NCI-H2081 treated with DMSO at 0.1 percent for 48 hours (cell line): ENCODE results near the gene NLRP9.

Experiments
- DNase-seq: peaks from one replicate; lab custom pipeline; 2025; lab: John Stamatoyannopoulos, UW

Gene NLRP9

DNA sequence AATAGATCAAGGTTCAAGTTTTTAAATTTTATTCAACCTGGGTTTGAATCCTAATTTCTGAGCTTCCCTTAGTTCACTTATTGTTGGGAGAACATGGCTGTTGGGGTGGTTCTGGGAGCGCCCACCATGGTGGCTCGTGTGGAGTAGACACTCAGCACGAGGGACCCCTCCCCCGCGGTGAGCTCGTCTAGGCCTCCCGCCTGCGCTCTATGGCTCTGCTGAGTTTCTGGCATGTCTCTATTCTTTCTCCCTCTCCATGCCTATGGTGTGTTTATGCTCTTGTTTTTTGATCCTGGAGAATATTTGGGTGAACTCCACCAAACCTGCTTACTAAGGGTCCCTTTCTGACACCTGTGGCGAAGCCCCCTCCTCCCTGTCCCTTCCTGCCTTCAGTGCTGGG lies 64.7 kb downstream of the NLRP9 start:
- no peak for DNase-seq

DNA sequence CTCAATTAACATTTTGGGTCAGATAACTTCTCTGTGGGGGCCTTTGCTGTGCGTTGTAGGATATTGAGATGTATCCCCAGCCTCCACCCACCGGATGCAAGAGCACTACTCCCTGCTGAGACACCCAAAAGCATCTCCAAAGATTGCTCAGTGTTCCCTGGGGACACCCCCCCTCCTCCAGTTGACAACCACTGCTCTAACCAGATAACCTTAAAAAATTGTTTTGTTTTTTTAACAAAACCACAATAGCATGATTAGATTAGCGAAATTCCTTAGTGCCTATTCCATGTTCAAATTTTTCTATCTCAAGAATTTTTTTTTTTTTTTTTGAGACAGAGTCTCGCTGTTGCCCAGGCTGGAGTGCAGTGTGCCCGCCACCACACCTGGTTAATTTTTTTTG lies 65.8 kb downstream of the NLRP9 start:
- DNase-seq, result no peak

DNA sequence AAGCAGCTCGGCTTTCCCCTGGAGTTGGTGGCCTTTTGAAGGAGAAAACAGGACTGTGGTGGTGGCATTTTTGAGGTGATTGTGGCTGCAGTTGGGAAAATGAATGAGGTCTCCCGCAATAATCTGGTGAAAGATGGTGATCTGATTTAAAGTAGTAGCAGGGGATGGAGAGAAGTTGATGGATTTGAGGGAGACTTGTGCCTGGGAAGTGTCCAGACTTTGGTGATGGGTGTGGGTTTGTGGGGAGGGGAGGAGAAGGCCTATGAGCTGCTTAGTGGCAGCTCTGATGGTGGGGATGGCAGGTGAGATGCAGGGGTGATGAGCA lies 67.2 kb downstream of the NLRP9 start:
- DNase-seq, result no peak

DNA sequence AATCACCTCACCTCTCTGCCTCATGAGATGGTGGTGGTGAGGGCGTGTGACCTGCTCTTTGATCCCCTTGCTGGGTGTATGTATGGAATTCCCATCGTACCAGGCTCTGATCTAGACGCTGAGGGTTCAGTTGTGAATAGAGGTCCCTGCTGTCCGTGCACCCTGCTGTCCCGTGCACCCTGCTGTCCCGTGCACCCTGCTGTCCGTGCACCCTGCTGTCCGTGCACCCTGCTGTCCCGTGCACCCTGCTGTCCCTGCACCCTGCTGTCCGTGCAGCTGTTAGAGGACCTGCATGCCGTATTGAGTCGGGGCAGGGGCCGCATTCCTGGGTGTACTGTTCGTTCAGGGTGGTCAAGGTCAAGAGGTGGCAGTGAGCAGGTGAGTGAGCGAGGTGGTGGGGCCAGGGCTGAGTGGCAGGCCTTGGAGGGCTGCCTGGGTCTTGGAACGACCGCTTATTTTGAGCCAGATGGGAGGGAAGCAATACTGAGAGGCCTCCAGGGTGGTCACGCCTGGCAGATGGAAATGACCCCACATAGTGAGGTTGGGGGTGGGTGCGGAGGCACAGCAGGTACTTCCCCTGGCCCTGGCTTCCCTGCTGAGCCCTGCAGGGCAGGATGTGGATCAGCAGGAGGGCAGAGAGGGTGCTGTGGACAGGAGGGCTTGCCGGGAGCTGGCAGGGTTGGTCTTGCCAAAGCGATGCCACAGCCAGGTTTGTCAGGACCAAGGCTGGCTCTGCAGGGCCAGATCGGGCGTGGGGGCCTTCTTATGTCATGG lies 67.7 kb downstream of the NLRP9 start:
- DNase-seq, result no peak

DNA sequence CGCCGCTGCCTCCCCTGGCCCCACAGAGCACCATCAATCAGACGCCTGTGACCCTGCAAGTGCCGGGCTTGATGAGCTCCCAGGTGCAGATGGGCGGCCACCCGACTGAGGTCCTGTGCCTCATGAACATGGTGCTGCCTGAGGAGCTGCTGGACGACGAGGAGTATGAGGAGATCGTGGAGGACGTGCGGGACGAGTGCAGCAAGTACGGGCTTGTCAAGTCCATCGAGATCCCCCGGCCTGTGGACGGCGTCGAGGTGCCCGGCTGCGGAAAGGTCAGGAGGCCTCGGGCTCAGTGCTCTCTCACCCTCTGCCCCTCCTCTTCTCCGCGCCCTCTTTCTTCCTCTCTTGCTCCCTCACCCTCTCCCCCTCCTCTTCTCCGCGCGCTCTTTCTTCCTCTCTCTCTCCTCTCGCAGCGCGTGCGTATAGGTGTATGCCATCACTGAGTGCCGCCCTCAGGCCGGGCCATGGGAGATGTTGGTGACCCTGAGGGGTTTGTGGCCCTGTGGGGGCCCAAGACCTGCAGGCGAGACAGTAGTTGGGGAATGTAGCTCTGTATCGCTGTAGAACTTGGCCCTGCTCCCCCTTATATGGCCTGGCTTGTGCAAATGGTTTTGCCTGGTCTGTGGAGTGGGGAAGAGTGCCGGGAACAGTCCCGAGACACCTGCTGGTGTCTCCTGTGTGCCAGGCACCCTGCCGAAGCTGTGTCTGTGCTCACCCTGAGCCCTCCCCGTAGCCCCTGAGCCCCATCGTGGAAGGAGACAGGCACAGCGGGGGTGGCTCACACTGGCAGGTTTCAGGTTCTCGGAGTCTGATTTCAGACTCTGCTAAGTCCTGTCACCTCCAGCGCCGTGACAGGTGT lies 68.6 kb downstream of the NLRP9 start:
- DNase-seq, result no peak

DNA sequence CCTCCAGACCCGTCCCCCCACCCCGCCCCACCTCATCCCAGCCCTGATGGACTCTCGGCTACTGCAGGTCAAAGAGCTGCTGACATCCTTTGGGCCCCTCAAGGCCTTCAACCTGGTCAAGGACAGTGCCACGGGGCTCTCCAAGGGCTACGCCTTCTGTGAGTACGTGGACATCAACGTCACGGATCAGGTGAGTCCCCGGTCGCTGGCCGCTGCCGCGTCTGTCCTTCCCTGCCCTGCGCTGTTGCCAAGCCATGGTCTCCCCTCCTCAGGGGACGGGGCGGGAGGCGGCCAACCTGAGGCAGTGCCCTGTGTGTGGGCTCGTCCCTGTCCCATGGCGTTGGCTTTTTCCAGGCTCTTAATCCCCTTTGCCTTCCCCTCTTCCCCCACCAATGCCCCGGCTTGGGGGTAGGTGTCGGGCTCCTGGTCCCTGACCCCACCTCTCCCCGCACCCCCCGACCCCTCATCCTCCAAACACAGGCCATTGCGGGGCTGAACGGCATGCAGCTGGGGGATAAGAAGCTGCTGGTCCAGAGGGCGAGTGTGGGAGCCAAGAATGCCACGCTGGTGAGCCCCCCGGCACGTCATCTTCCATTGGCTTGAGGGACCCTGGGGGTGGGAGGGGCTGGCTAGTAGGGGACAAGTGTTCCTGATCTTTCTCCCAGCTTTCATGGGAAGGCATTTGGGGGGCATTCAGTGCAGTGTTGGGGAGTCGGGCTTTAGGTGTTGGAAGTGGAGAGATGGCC lies 69.4 kb downstream of the NLRP9 start:
- DNase-seq, result no peak

DNA sequence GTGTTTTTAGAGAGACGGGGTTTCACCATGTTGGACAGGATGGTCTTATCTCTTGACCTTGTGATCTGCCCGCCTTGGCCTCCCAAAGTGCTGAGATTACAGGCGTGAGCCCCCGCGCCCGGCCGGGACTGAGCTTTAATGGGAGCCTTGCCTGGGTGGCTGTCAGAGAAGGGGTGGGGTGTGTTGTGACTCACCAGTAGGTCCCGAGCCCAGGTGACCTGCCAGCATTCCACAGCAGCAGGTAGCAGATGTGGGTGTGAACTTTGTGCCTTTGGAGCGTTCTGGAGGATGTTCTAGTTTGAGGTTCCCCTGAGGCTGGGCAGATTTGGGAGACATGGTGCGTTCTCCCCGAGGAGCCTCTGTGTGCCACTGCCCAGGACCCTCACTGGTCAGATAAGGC lies 70.2 kb downstream of the NLRP9 start:
- DNase-seq, result no peak

DNA sequence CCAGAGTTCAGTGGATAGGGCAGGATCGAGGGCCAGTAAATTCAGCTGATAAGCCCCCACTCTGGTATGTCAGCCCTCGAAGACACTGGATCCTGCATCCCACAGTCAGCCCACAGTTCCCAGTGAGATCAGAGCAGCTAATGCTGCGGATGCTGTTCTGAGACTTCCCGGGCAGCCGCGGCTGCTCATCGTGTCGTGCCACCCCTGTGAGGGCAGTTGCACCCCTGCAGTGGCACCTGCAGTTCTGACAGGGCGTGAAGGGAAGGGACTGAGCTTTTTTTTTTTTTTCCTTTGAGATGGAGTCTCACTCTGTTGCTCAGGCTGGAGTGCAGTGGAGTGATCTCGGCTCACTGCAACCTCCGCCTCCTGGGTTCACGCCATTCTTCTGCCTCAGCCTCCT lies 70.7 kb downstream of the NLRP9 start:
- DNase-seq, result no peak

DNA sequence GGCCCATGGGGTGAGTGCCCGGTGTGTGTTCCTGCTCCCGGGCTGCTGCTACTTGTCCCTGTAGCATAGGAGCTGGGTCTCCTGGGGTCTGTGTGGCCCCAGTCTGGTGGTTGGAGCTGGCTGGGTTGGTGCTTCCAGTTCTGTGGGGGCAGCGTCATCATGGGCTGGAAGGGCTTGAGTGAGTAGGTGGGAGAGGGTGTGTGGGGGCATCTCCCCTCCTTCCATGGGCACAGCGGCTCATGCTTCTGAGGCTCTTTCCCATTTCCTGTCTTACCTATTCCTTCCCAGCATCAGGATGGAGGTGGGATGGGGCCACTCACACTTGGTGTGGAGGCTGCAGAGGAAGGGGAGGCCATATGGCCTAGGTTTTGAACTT lies 71.2 kb downstream of the NLRP9 start:
- DNase-seq, result no peak

DNA sequence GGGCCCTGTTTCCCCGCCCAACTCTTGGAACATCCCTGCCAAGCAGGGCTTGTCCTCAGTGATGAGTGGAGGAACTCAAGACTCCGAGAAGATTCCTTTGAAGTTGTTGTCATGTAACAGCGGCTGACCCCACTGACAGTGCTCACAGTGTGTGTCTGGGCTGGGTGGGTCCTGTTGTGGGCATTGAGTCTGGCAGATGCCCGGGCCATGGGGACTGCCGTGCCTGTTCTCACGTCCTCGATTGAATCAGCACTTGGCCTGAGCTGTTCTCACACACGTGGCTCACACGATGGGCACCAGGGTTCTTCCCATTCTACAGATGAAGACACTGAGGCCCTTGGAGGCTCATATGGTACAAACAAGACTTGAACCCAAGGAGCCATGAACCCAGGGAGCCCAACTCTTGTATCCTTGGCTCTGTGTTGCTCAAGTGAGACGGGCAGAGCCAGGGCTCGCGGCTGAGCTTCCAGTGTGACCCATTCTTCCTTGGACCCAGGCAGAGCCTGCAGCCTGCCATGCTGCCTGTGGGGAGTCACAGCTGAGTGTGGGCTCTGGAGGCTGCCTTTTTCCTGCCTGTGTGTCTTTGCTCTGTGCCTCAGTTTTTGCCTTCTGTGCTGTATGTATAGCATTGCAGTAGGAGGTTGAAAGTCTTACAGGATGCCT lies 71.7 kb downstream of the NLRP9 start:
- DNase-seq, result no peak

DNA sequence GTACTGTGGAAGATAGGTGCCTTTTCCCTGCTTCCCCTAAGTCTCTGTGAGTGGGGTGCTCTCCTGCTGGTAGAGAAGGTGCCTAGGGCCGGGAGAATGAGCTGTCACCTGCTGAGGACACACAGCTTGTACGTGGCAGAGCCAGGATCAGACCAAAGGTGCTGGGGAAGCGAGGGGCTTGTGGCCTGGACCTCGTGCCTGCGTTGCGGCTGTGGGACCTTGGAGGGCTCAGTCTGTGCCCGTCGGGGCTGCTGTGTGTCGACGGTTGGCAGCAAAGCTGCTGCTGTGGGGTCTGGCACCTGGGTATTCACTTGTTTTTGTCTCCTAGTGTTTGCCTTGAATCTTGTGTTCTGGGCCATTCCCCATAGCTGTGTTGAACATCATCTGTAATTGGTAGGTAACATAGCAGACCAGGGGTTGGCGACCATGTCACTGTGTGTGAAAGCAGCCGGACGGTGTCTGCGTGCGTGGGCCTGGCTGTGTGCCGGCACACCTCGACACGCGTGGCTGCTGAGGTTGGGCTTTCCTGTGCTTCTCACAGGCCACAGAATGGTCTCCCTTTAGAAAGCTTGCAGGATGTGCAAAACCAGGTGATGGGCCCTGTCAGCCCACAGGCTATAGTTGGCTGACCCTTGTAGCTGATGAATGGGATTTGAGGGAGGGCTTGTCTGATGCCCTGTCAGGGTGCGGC lies 74.2 kb downstream of the NLRP9 start:
- DNase-seq, result no peak

DNA sequence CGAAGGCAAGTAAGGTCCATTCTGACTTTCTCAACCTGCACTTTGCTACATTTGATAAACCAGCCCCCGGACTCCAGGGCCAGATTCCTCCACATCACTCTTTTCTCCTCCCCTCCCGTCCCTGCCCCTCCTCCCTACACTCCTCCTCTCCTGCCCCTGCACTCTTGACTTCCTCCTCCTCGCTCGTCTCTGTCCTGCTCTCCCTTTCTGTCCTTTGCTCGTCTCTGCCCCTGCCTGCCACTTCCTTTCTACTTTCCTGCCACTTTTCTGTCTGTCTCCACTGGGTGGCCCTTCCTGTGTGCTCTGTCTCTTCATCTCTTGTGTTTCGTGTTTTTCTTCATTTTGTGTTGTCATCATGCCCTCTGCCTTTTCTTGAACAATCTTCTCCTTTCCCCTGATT lies 76.4 kb downstream of the NLRP9 start:
- DNase-seq, result no peak

DNA sequence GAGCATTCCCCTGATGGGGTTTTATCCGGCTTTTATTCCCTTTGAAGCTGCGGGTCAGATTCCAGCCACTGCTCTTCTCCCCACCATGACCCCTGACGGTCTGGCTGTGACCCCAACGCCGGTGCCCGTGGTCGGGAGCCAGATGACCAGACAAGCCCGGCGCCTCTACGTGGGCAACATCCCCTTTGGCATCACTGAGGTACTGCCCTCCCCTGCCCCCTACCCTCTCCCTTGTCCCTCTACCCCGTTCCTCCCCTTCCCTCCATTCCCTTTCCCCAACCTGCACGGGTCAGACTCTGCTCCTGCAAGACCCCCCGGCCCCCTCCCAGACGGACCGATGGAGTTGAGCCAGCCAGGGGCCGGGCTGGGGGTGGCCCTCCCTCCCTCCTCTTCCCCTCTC lies 77.2 kb downstream of the NLRP9 start:
- no peak for DNase-seq

DNA sequence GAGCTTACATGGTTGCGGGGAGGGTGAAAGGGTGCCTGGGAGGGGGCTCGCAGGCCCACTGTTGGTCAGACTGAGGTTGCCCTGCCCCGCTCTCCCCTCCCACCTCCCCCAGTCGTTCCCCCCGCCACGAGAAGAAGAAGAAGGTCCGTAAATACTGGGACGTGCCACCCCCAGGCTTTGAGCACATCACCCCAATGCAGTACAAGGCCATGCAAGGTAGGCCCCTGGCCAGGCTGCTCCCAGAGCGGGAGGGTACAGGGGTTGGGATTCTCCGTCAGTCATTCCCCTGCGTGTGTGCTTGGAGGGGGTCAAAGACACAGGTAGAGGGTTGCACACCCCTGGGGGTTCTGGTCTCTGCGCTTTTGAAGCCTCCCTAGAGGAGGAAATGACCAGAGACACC lies 77.8 kb downstream of the NLRP9 start:
- DNase-seq, result no peak

DNA sequence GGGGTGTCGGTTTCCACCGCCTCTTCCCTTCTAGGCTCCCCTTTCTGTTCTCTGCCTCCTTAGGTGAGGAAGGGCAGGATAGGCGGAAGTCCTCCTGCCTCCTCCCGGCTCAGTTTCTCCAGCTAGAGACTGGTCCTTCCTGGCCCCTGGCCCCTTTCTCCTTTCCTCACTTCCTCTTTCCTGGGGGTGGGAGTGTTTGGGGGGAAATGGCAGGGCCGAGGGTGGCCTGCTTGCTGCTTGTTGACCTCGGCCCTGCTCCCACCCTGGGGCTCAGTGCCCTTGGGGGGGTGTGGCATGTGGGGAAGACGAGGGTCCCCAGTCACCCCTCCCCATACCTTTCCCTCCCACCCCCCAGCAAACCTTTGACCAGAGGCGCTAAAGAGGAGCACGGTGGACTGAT lies 78.4 kb downstream of the NLRP9 start:
- DNase-seq, result no peak

DNA sequence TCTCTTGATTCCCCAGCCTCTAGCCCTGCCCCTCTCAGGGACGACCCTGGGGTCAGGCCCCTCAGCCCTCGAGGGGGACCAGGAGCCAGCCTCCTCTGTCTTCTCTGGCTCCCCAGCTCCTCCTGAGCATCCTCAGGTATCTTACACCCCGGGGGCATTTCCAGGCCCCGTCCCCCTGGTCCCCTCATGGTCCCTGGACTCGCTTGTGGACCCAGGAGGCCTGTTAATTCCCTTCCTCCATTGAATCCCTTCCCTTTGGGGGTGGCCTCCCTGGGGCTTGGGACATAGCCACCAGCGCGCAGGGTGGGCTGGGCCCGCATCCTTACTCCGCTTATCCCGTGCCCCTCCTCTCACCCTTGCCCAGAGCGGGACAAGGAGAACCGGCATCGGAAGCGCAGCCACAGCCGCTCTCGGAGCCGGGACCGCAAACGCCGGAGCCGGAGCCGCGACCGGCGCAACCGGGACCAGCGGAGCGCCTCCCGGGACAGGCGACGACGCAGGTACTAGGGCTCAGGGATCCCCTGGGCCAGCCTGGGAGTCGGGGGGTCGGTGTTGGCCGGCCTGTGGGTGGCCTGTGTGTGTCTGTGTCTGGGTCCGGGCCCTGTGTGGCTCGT lies 79.2 kb downstream of the NLRP9 start:
- no peak for DNase-seq
